ENCODE data around the gene TMED8.
A peak's percentile ranks its signal among the peaks of the same experiment; 100 is the strongest.

Gene TMED8

GRCh38 chr14:77306851-77307496 is 69.9 kb downstream of the TMED8 start:
- intact Hi-C loops (cut with DNase I): no loop called here
- DNase-seq: peak; percentile 54 to 96 (median 68)

GRCh38 chr14:77306416-77306815 is 70.5 kb downstream of the TMED8 start:
- peak in 4 of 10 donors; percentile 31 to 87 (median 50) for DNase-seq
- intact Hi-C loops (cut with DNase I): no loop called here

GRCh38 chr14:77305696-77306095 is 71.2 kb downstream of the TMED8 start:
- peak in 9 of 10 donors; percentile 52 to 94 (median 62) for DNase-seq
- intact Hi-C loops (cut with DNase I): no loop called here

GRCh38 chr14:77303417-77304156 is 73.3 kb downstream of the TMED8 start:
- intact Hi-C loops (cut with DNase I): loop anchor here (5.0 kb wide), 1 partner anchor 151 kb away; no protein-coding TSS in a partner anchor

GRCh38 chr14:77302926-77303325 is 74.0 kb downstream of the TMED8 start:
- DNase-seq: peak in 1 of 10 donors; percentile 19
- intact Hi-C loops (cut with DNase I): loop anchor here (5.0 kb wide), 1 partner anchor 151 kb away; no protein-coding TSS in a partner anchor

More at GRCh38 chr14:77303417-77304156, 73.3 kb downstream of the TMED8 start:
- DNase-seq: peak in 1 of 10 donors; percentile 40

- DNase-seq: peak; percentile 62 to 97 (median 91)
- intact Hi-C loops (cut with DNase I): loop anchor here (1.0 to 5.0 kb wide), 2 partner anchors 15 to 149 kb away; no protein-coding TSS in a partner anchor
These were observed 75.8 kb downstream of the TMED8 start for GRCh38 chr14:77301103-77301502.

GRCh38 chr14:77299771-77300170 is 77.1 kb downstream of the TMED8 start:
- peak in 1 of 10 donors; percentile 17 for DNase-seq
- intact Hi-C loops (cut with DNase I): loop anchor here (5.0 kb wide), 1 partner anchor 147 kb away; no protein-coding TSS in a partner anchor

GRCh38 chr14:77296906-77297305 is 80.0 kb downstream of the TMED8 start:
- peak in 1 of 10 donors; percentile 37 for DNase-seq
- intact Hi-C loops (cut with DNase I): no loop called here

- intact Hi-C loops (cut with DNase I): no loop called here
- peak in 1 of 10 donors; percentile 85 for DNase-seq
These were observed 80.7 kb downstream of the TMED8 start for GRCh38 chr14:77296155-77296554.

- no peak for DNase-seq
- intact Hi-C loops (cut with DNase I): no loop called here
These were observed 86.2 kb downstream of the TMED8 start for GRCh38 chr14:77290705-77291104.

- intact Hi-C loops (cut with DNase I): no loop called here
- no peak for DNase-seq
These were observed 90.3 kb downstream of the TMED8 start for GRCh38 chr14:77286576-77286975.

All from posterior cingulate gyrus (tissue), 11 donors.